HG03060 (cell line): ENCODE results near the gene LAMA2.
A peak's percentile ranks its signal among the peaks of the same experiment; 100 is the strongest.

Experiments used
- ATAC-seq: cut with Tn5 transposase; IDR thresholded peaks from one replicate; pipeline ENCODE4 v1.9.1; 2021; ENCODE audit warnings: low read depth, moderate number of reproducible peaks; ENCODE audit not compliant: unreplicated experiment

Gene LAMA2

DNA sequence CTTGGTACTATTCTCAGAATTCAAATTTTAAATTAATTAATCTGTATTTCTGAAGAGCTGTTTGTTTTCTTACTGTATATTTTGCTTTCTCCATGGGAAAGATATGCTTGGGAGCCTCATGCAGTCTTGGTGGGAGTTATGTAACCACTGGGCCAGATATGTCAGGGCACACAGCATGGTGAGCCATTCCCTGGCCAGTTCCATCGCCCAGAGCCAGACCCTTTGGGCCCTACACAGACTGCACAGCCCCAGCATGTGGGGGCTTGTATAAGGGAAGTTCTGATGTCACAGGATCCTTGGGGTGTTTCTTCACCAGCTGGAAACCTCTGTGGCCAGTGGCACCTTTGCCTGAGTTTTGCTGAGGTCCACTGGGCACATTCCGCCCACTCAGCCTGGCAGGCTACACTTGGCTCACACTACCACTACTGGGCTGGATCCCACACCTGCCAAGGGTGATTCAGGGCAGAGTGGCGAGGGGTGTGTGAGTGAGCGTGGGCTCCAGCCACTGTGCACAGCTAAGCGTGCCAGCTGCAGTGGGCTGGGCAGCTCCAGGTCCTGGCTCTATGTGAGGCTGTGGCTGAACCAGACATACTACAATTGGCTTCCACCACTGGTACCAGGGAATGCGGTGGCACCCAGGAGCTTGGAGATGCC is 533.5 kb downstream of the LAMA2 start:
- no peak for ATAC-seq

DNA sequence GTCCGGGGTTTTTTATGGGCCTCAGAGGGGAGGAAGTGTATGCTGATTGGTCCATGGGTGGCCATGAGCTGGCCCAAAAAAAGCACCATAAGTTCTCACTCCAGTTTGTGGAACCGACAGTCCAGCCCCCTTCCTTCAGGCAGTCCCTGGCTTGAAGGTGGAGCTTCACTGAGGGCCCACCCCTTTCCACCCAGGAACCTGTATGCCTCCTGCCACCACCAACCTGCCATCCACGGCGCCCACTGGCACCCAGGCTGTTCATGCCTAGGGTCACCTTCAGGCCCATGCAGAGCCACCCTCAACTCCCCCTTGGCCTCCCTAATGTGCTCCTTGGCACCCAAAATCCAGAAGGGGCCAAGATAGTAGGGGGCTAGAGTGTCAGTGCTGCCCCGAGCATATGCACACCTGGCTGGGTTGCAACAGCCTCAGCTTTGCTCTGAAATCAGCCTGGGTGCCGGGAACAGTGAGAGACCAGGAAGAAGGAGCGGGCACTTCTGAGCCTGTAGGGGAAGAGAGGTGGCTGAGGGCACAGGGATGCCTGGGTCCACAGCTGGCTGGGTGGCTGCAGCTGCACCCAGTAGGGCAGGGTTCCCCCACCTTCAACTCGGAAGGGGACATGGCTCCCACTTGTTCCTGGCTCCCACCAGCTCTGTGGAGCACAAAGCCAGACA is 534.6 kb downstream of the LAMA2 start:
- ATAC-seq: no peak

DNA sequence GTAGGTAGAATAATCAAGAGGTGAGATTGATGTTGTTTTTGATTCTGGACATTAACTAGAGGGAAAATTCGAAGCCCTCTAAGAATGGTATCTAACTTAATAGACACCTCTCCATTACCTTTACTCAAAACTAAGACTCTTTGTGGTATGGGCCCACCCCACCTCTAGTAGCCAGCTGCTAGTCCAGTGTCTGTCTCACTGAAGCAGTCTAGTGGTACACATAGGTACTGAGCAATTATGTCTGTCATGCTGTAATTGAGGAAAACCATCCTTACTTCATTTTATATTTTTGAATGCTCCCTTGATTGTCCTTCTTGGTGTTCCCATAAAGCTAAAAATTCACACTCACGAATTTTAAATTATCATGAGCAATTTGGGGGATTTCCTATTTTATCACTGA is 536.4 kb downstream of the LAMA2 start:
- ATAC-seq: no peak

DNA sequence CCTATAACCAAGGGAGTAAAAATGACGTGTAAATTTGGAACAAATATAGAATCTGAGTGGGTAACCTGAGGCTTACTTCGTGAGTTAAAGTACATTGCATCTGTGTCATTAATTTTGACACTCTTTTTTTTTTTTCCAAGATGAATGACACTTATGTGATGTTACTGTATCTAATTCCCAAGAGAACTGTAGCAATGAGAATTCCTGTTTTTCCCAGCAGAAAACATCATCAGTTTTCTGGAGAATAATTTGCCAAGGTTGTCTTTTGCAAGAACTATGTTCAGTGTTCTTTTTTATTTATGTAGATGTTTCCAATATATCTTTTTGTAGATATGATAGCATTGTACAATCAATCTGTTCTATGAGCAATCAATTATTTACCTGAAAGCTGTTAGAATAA is 543.4 kb downstream of the LAMA2 start:
- ATAC-seq: no peak

DNA sequence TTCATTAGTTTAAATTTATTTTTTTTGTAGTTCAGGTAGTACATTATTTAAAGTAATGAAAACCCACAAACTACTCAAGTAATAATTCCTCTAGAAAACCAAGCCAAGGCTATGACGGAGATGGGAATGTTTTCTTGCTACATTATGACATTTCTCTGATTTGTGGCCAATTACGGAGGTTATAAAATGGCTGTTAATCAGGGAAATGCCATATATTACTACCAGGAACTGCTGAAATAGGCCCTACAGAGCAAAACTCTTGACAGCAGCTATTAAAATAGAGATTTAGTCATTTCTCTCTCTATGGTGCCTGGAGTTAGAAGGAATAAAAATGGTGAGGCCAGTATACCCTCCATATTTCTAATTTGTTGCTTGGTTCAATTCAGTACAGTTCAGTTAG is 547.0 kb downstream of the LAMA2 start:
- no peak for ATAC-seq

DNA sequence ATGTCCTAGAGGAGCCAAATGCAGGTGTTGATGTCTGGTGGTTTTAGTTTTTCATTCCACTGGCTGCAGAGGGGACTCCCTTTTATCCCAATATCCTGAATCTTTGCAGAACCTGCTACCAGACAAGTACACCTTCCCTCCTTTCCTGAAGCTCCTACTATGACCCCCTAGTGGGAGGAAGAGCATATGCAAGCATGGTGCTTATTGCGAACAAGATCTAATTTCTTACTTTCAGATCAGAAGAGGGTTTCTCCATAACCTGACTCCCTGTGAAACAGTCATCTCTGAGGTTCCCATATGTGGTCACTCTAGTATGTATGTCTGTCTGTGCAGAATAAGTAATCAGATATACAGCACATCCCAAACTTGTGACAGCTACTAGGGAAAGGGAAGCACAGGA is 549.8 kb downstream of the LAMA2 start:
- ATAC-seq: no peak

DNA sequence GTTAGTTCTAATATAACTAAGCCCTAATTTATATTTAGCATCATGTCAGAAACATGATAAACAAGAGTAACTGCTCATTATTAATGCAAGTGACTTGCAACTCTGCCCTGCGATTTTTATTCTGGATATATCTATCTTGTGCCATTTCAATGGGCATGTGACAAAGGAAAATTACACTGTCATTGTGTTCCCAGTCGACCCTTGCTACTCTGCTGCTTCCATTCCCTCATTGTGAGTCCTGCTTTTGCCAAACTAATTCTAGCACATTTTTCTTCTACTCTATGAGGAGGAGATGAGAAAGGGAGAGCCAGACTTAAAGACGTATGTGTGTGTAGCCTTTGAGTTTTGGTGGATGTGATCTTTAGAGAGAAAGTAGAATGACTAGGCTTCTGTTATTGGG is 551.2 kb downstream of the LAMA2 start:
- no peak for ATAC-seq

DNA sequence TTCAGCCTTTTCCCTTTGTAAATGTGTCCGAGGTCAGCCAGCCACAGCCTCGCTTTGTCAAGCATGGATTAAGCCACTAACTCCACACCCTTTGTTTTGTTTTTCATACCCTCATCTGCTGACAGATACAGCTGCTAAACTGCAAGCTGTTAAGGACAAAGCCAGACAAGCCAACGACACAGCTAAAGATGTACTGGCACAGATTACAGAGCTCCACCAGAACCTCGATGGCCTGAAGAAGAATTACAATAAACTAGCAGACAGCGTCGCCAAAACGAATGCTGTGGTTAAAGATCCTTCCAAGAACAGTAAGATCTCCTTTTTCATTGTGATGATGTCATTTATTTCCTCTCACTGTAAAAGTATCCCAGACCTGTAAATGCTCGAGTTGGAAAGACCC is 557.8 kb downstream of the LAMA2 start:
- no peak for ATAC-seq

DNA sequence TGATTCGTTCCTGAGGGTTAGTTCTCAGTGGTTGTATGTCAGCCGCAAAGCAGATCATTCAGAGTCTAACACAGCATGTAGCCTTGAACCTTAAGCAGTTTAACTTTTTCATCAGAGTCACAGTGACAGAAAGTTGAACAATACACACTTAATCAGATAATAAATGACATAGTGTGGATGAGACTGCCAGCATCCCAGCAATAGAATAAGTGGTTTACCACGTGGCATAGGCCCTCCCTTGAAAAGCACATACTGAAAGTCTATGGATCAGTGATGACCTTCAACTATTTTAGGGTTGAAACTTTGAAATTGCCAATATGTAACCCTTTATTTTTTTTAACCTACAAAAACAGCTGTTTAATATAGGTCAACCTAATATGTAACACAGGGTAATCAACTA is 561.7 kb downstream of the LAMA2 start:
- ATAC-seq: no peak

DNA sequence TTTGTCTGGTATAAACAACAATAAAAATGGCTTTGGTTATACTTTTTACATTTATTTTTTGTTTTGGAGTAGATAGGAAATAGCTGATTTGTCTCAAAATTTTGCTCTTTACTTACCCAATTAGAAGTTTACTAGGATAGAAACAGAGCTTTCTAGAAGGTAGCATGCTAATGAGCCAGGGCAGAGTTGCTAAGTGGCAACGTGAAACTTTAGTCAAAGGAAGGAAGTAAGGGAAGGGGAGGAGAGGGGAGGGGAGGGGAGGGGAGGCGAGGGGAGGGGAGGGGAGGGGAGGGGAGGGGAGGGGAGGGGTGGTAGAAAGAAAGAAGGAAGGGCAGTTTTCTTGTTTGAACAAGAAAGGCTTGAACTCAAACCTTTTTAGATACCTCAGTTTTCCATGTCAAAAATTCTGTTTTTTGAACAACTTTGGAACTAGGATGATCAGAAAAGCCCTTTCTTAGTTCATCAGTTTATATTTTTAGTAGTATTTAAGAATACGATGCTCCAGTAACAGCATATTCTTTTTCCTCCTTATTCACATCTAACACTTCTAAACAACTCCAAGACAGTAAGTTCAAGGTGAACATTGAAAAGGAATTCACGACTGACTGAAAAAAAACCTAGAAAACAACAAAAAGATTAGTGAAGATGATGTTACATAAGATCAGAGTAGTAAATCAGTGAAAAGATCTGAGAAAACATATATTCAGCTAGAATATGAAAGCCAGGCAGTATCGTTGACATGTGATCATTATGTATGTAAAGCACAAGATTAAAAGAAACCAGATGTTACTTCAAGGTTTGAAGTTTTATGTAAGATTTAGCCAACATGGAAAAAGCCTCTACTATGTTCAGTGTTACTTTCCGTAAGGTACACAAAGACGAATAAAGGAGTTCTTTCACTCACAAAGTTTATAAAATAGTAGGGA is 563.6 kb downstream of the LAMA2 start:
- no peak for ATAC-seq

DNA sequence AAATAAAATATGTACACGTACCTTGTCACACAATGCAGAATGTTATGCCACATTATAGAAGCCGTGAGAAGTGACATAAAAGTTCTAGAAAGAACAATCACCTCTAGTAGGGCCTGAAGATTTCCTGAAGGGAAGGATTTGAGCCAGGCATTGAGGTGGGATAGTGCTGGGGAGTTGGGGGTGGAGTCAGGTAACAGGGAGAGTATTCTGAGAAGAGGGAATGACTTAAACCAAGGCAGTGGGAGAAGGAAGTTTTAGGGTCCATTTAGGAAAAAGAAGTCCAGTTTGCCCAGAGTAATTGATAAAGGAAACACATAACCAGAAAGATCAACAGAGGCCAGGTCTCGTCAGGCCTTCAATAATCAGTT is 564.2 kb downstream of the LAMA2 start:
- ATAC-seq: no peak

DNA sequence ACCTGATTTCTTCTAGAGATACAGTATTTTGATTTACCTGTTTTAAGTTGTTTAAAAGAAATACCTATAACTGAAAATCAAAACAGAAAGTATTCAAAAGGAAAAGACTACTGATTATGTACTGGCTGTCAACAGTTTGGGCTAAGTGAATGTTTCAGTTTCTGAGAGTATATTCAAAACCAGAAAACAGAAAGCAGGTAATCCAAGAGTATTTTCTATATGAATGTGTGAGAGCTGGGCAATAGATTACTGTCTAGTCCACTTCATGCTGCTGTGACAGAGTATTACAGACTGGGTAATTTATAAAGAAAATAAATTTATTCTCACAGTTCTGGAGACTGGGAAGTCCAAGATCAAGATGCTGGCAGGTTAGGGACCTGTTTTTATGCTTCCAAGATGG is 566.0 kb downstream of the LAMA2 start:
- ATAC-seq: peak; percentile 100

DNA sequence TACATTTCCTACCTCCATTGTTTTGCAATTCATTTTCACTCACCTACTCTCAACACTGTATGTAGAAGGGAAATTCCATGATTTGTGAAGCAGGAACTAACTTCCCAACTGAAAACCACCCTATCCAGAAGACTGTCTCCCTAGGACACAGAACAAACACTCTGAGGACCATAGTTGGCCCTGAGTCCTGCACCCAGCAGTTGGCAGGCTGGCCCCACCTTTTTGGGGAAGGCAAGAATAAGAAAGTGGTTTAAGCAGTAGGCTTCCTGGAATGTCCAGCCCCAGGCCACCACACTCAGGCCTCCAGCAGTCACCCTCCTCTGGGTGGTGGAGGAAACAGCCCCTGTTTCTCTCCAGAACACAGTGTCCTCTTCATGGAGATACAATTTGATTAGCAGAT is 568.2 kb downstream of the LAMA2 start:
- ATAC-seq: no peak

DNA sequence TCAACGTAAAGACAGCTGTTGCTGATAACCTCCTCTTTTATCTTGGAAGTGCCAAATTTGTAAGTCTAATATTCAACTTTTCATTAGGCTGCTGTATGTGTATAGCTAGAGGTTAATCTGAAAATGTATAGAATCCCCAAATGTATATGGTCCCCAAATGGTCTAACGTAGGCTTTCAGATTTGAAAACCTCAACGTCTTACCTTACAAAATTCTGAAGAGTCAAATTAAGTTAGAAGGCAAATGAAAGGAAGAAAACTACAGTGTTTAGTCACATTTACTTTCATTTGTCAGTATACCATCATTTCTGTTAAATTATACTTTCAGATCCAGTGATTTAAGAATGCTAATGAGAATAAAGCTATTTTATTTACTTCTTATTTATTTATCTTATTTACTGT is 570.1 kb downstream of the LAMA2 start:
- ATAC-seq: no peak

DNA sequence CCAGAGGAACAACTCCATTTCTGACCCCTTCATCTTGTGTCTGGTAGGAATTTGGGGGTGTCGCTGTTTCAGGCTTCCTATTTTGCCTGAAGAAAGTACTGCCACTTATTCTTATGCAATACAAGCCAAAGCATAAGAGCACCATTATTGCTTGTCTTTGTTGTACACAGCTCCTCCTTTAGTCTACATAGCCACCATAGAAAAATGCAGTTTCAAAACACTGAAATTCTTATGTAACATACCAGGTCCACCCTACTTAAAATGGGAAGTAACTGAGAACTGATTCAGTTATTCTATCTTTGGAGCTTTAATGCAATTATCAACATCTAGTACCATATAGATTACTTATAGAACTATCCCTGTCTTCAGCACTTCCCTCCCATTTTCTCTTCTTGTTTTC is 571.5 kb downstream of the LAMA2 start:
- ATAC-seq: no peak

DNA sequence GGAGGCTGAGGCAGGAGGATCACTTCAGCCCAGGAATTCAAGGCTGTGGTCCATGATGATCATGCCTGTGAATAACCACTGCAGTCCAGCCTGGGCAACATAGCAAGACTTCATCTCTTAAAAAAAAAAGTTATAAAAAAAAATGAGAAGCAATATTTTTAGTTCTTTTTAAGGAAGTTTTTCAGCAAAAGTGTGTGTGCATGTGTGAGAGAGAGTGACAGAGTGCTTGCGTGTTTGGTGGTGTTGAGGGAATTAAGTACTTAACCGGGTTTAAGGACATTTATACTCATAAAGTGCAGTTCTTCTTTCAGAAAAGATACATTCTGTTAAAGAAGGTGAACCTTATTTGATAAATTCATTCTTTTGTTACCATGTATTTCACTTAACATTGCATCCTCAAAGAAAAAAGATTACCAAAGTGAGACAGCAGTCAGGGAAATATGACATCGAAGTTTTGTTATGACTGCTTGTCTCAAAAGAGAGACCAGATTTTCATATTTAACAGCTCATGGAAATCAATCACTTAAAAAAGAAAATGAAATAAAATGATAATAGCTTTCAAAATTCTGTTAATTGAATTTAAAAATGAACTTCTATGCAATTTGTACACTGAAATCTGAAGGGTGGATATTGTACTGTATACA is 572.3 kb downstream of the LAMA2 start:
- no peak for ATAC-seq

DNA sequence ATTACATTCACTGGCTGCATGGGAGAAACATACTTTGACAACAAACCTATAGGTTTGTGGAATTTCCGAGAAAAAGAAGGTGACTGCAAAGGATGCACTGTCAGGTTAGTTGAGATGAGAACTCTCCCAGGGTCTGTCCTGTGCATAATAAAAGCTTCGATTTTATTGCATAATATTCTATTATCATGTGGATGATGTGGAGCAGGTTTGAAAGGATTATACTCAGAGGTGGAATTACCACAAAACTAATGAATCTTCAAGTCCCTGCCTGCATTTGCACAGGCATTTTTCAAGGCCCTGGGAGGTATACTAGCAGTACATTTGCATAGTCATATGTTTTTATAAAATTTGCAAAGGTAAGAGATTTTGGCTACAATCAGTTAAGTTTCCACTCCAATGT is 577.3 kb downstream of the LAMA2 start:
- ATAC-seq: no peak

DNA sequence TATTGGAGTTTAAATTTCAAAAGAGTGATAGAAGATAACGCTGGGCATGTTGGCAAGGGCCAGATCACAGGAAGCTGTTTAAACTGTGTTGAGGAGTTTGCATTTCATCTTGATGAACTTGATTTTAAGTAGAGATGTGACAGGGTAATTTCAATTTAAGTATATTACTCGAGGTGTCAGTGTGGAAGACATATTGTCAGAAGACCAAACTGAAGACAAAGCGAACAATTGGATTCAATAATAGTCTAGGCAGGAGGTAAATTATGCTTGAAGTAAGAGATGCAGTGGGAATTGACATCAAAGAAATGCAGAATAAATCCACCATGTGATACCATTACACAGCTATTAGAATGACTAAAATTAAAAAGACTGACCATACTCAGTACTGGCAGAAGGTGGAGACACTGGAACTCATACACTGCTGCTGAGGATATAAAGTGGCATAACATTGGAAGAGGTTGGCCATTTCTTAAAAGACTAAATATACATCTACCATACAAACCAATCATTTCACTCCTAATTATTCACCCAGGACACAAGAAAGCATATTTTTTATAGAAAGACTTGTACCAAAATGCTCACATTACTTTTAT is 586.2 kb downstream of the LAMA2 start:
- no peak for ATAC-seq

DNA sequence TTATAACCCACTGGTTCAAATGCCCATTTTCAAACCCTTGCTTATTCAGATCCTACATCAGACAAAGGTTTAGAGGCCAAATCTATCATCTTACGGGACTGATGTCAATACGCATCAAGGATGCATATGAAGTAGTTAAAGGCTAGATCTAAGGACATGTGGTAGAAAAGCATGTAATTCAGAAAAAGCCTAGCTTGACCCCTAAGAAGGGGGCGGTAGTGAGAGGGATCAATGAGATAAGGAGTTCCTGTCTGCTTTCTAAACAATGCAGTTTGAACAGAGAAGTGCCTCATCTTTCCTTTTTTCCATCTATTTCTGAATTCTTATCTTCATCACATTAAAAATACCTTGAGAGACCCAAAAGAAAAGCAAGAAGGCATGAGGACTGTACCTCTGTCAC is 589.3 kb downstream of the LAMA2 start:
- ATAC-seq: no peak

DNA sequence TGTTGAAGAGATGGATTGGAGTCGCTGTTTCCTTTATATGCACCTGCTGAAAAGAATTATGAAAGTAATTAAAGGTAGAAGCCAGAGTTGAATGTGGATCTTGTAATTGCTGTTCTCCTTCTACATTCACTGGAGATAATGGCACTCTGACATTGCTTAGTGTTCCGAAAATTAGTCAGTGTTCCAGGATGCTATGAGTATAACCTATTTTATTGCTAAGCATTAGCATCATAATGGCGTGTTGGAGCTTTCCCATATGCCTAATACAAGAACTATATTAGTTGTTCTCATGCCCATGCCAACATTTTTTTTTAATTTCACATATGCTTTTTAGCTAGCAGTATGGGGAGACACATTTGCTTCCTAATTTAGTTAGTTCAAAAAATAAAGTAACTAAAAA is 590.6 kb downstream of the LAMA2 start:
- ATAC-seq: no peak
